Karpas-422 (cell line): ENCODE measurements around the gene TYW1B. TPM values are rescaled to one million over a fixed set of nuclear protein-coding genes. Genes with fewer than 3 reads are reported as not detected.
"Not testable (repeated sequence)": the region's sequence is repeated elsewhere in the genome, so short reads cannot be mapped to it uniquely, and the experiment has no call there.

ENCODE experiments used
- DNase-seq: peaks from one replicate; pipeline ENCODE4 v3.0.0-alpha.2; 2015
- H2AFZ ChIP-seq: fragments of 200-600 bp; sonication (generic); 2 replicates; pipeline ENCODE4 v1.6.1; 2014; ENCODE audit warnings: antibody characterized with exemption, low read length, mixed read lengths
- H3K27ac ChIP-seq: fragments of 200-600 bp; sonication (generic); 2 replicates; pipeline ENCODE4 v1.5.1; 2014; ENCODE audit warnings: mild to moderate bottlenecking, low read length, moderate library complexity
- H3K27me3 ChIP-seq: fragments of 200-600 bp; sonication (generic); 2 replicates; pipeline ENCODE4 v1.6.1; 2014; ENCODE audit warnings: low read length, mixed read lengths
- H3K36me3 ChIP-seq: fragments of 200-600 bp; sonication (generic); 2 replicates; pipeline ENCODE4 v1.6.1; 2014; ENCODE audit warnings: low read length, mixed read lengths; ENCODE audit not compliant: insufficient read depth
- H3K4me1 ChIP-seq: fragments of 200-600 bp; sonication (generic); 2 replicates; pipeline ENCODE4 v1.6.1; 2014; ENCODE audit warnings: mild to moderate bottlenecking, low read length, mixed read lengths
- H3K4me2 ChIP-seq: fragments of 200-600 bp; sonication (generic); 2 replicates; pipeline ENCODE4 v1.6.1; 2014; ENCODE audit warnings: low read length, low read depth, mild to moderate bottlenecking; ENCODE audit not compliant: poor library complexity, severe bottlenecking
- H3K4me3 ChIP-seq: fragments of 200-600 bp; sonication (generic); 2 replicates; pipeline ENCODE4 v1.5.1; 2014; ENCODE audit warnings: mild to moderate bottlenecking, antibody characterized with exemption, low read length, mixed read lengths
- H3K79me2 ChIP-seq: fragments of 200-600 bp; sonication (generic); 2 replicates; pipeline ENCODE4 v1.6.1; 2014; ENCODE audit warnings: mild to moderate bottlenecking, low read length, mixed read lengths
- H3K9ac ChIP-seq: fragments of 200-600 bp; sonication (generic); 2 replicates; pipeline ENCODE4 v1.6.0; 2014; ENCODE audit warnings: low read length
- H3K9me2 ChIP-seq: fragments of 200-600 bp; sonication (generic), shearing (Covaris generic); replicated peaks from 2 replicates; pipeline ENCODE4 v1.6.0; 2014; ENCODE audit warnings: mild to moderate bottlenecking, low read length, moderate library complexity; ENCODE audit not compliant: insufficient read depth
- H3K9me3 ChIP-seq: fragments of 300-700, 200-600 bp; sonication (generic); 2 replicates; pipeline ENCODE4 v1.6.1; 2014; ENCODE audit warnings: low read length, mixed read lengths
- H4K20me1 ChIP-seq: fragments of 200-600 bp; sonication (generic); 2 replicates; pipeline ENCODE4 v1.6.1; 2014; ENCODE audit warnings: mild to moderate bottlenecking, antibody characterized with exemption, low read length, low read depth; ENCODE audit not compliant: insufficient read depth
- total RNA-seq: library from RNA; depleted of rRNA; stranded (reverse); fragments of >200 nt; shearing (Covaris generic); gene quantifications from 2 replicates; pipeline ENCODE4 v1.2.3, GENCODE V29; 2014; ENCODE audit warnings: low replicate concordance

Gene TYW1B
- total RNA-seq, 1 experiment from 2014 or later = 4.0 TPM

DNA sequence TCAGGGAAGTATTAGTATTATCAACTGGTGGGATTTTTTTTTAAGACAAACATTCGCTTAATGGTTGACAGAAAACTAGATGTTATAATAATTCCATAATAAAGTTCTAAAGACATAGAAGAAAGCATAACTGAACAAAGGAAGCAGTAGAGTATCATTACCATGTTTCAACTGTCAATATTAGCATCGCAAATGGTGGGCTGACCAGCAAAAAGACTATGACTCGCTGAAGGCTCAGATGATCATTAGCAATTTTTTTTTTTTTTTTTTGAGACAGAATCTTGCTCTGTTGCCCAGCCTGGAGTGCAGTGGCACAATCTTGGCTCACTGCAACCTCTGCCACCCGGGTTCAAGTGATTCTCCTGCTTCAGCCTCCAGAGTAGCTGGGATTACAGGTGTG lies 74.8 kb downstream of the TYW1B start:
- not testable (repeated sequence) for H3K4me1 ChIP-seq, H3K9me2 ChIP-seq, H3K36me3 ChIP-seq, H3K4me3 ChIP-seq, H3K27ac ChIP-seq, H3K27me3 ChIP-seq, H3K9ac ChIP-seq, H2AFZ ChIP-seq, H3K79me2 ChIP-seq, H3K9me3 ChIP-seq, H4K20me1 ChIP-seq, H3K4me2 ChIP-seq, DNase-seq

DNA sequence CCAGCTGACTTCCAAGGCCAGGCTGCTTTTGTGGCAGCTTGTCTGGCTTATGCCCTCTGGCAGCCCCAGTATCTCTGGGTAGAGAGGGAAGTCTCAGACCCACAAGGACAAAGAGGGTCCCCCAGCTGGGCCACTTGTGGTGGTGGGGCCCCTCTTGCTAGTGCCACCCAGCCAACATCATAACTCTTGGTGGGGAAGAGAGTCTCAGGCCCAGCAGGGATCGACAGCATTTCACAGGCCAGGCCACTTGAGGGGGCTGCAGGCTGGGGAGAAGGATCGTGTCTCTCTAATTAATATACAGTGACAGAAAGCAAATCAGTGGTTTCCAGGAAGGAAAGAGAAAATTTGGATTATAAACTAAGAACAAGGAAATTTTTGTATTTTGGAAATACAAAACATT lies 76.0 kb downstream of the TYW1B start:
- H3K27ac ChIP-seq = no peak overlapping the region
- H3K4me2 ChIP-seq = no peak overlapping the region

DNA sequence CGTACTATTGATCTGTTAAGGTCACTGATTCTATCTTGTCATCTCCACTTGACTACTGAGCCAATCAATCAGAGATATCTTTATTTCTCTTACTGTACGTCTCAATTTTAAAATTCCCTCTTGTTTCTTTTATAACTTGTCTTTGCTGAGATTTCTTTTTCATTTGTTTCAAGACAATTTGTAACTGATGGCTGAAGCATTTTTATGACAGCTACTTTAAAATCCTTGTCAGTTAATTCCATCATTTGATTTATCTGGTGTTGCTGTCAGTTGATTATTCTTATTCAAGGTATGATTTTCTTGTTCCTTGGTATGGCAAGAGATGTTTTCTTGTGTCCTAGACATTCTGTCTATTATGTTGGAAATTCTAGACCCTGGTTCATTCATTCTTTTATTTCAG lies 76.6 kb downstream of the TYW1B start:
- H2AFZ ChIP-seq = no peak overlapping the region
- no peaks in the 10 kb centered on the region for H3K36me3 ChIP-seq

More for the DNA sequence above, 76.0 kb downstream of the TYW1B start:
- no peaks in the 10 kb centered on the region for H3K36me3 ChIP-seq
- H3K27me3 ChIP-seq = no peaks in the 10 kb centered on the region
- H3K79me2 ChIP-seq = no peaks in the 10 kb centered on the region
- no peak overlapping the region for H3K4me3 ChIP-seq
- peak; percentile 65 for DNase-seq
- no peak overlapping the region for H3K9ac ChIP-seq
- H3K4me1 ChIP-seq = no peaks in the 10 kb centered on the region
- H2AFZ ChIP-seq = no peak overlapping the region
- no peaks in the 10 kb centered on the region for H4K20me1 ChIP-seq
- H3K9me3 ChIP-seq = no peaks in the 10 kb centered on the region
- no peaks in the 10 kb centered on the region for H3K9me2 ChIP-seq

DNA sequence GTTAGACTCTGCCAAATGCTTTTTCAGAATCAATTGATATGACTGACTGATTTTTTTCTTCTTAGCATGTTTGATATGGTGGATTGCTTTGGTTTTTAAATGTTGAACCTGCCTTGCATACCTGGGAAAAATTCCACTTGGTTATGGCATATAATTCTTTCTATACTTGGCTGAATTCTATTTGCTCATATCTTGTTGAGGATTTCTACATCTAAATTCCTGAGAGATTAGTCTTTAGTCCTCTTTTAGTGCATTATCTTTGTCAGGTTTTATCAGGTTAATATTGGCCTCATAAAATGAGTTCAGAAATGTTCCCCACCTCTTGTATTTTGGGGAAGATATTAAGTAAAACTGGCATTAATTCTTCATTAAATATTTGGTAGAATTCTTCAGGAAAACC lies 79.4 kb downstream of the TYW1B start:
- H3K27ac ChIP-seq, H3K4me3 ChIP-seq, H3K9me3 ChIP-seq, H3K27me3 ChIP-seq, H3K79me2 ChIP-seq, H3K4me1 ChIP-seq, DNase-seq, H3K9me2 ChIP-seq, H3K9ac ChIP-seq, H2AFZ ChIP-seq, H3K36me3 ChIP-seq, H3K4me2 ChIP-seq, H4K20me1 ChIP-seq: not testable (repeated sequence)

More for the DNA sequence above, 76.6 kb downstream of the TYW1B start:
- no peaks in the 10 kb centered on the region for H4K20me1 ChIP-seq
- H3K4me1 ChIP-seq = no peaks in the 10 kb centered on the region
- H3K4me3 ChIP-seq = no peak overlapping the region
- no peaks in the 10 kb centered on the region for H3K79me2 ChIP-seq
- no peak for DNase-seq
- no peak overlapping the region for H3K9ac ChIP-seq
- no peak overlapping the region for H3K4me2 ChIP-seq
- no peaks in the 10 kb centered on the region for H3K27me3 ChIP-seq
- H3K9me3 ChIP-seq = no peaks in the 10 kb centered on the region
- H3K27ac ChIP-seq = no peak overlapping the region
- no peaks in the 10 kb centered on the region for H3K9me2 ChIP-seq

DNA sequence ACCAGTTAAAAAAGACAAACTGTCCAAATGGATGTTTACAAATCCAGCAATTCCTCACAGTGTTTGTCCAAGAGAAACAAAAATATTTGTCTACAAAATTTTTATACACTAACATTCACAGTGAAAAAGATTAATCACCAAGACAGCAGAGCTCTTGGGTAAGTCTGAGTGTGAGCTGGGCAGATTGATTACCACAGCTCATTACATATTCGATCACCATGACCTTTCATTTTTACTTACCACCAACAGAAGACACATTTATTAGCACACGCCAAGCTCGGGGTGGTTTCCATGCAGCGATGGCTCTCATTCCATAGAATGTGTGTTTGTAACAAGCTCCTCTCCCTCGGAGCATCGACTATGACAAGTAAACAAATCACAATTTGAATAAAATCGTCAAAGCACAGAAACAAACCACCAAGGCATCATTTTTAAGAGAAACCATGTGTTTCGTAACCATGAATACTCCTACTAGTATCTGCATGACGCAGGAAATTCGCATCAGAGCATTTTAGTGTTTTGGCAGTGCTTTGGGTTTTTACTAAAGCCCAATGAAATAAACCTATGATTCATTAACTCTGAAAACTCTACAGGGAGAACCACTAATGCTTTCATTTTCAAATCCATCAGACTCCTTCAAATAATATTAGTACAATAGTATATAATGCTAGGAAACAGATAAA lies 83.6 kb downstream of the TYW1B start:
- DNase-seq, H3K4me1 ChIP-seq, H2AFZ ChIP-seq, H4K20me1 ChIP-seq, H3K79me2 ChIP-seq, H3K9me3 ChIP-seq, H3K4me3 ChIP-seq, H3K27ac ChIP-seq, H3K9me2 ChIP-seq, H3K36me3 ChIP-seq, H3K4me2 ChIP-seq, H3K9ac ChIP-seq, H3K27me3 ChIP-seq: not testable (repeated sequence)

DNA sequence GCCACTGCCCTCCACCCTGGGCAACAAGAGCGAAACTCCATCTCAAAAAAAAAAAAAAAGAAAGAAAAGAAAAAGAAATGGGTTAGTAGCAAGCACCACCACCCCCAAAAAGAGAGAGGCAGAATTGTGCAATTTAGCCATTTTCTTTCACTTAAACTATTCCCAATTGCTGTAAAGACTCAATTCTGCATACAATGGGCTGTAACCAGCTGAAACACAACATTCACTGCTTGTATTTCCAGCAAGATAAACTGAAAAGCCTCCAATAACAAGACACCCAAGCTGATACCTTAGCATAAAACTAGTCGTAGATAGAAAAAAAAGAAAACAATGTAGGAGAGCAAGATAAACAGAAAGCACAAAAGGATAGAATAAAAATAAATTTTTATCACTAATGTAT lies 84.2 kb downstream of the TYW1B start:
- H3K9me3 ChIP-seq, H3K9ac ChIP-seq, H3K79me2 ChIP-seq, H2AFZ ChIP-seq, H4K20me1 ChIP-seq, H3K36me3 ChIP-seq, H3K27ac ChIP-seq, H3K4me3 ChIP-seq, H3K4me2 ChIP-seq, H3K9me2 ChIP-seq, H3K27me3 ChIP-seq, DNase-seq, H3K4me1 ChIP-seq: not testable (repeated sequence)

DNA sequence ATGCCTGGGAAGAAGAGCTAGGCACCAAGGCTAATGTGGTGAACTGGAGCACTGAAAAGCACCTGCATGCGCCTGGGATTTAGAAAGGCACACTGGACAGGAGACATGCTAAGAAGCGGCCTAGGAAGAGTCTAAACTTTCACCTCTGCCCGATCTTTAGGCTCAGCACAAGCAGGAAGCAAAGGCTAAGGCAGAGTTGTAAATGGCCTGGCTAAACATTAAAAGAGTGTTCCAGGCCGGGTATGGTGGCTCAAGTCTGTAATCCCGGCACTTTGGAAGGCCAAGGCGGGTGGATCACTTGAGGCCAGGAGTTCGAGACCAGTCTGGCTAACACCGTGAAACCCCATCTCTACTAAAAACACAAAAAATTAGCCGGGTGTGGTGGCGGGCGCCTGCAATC lies 88.3 kb downstream of the TYW1B start:
- H3K9ac ChIP-seq, H3K4me1 ChIP-seq, H3K79me2 ChIP-seq, H3K9me3 ChIP-seq, H3K27ac ChIP-seq, H3K4me3 ChIP-seq, H3K27me3 ChIP-seq, H3K9me2 ChIP-seq, H3K4me2 ChIP-seq, H3K36me3 ChIP-seq, H2AFZ ChIP-seq, H4K20me1 ChIP-seq, DNase-seq: not testable (repeated sequence)

DNA sequence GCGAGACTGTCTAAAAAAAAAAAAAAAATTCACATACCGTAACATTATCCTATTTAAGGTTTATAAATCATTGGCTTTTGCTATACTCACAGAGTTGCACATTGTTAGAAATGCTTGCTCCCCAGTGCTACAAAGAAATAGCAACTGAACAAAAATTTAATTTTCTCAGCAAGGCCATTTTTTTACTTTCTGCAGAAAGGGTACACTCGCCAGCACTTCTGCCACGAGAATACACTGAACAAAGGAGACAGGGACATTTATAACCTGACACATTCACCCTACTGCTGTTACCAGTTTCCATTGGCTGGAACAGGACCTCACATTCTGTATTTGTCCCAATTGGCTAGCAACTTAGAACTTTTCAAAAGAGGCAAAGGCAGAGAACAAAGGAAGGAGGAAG lies 92.1 kb downstream of the TYW1B start:
- not testable (repeated sequence) for DNase-seq, H3K27ac ChIP-seq, H3K4me2 ChIP-seq, H2AFZ ChIP-seq, H3K79me2 ChIP-seq, H3K9ac ChIP-seq, H3K4me3 ChIP-seq, H3K9me3 ChIP-seq, H3K9me2 ChIP-seq, H3K4me1 ChIP-seq, H3K27me3 ChIP-seq, H3K36me3 ChIP-seq, H4K20me1 ChIP-seq

DNA sequence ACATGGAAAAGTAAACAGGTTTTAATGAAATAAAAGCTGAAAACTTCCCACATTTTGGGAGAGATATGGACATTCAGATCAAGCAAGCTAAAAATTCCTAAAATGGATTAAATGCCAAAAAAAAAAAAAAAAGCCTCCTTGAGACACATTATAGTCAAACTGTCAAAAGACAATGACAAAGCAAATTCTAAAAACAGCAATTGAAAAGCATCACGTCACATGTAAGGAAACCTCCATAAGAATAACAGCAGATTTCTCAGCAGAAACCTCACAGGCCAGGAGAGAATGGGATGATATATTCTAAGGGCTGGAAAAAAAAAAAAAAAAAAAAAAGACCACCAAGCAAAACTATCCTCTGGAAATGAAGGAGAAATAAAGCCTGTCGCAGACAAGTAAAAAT lies 97.2 kb downstream of the TYW1B start:
- H3K27ac ChIP-seq, H3K27me3 ChIP-seq, H3K79me2 ChIP-seq, H3K9ac ChIP-seq, H2AFZ ChIP-seq, H3K4me2 ChIP-seq, H3K36me3 ChIP-seq, DNase-seq, H4K20me1 ChIP-seq, H3K4me1 ChIP-seq, H3K4me3 ChIP-seq, H3K9me2 ChIP-seq, H3K9me3 ChIP-seq: not testable (repeated sequence)
